Neural cell (in vitro differentiated cells): ENCODE data around the gene TRIO. TPM values are rescaled to one million over a fixed set of nuclear protein-coding genes. Genes with fewer than 3 reads are reported as not detected.

ENCODE experiments used
- H2AFZ ChIP-seq: fragments of 200-600, 300-800 bp; sonication (generic), shearing (Covaris generic); 2 replicates; pipeline ENCODE4 v1.6.0; 2014; ENCODE audit warnings: low read depth, mild to moderate bottlenecking, antibody characterized with exemption, low read length, moderate library complexity
- H3F3A ChIP-seq: fragments of 200-600 bp; shearing (Covaris generic); 2 replicates; pipeline ENCODE4 v1.6.1; 2016; ENCODE audit warnings: mild to moderate bottlenecking, moderate library complexity, mixed read lengths, antibody characterized with exemption, low read length; ENCODE audit not compliant: insufficient read depth, poor library complexity, severe bottlenecking
- H3K27ac ChIP-seq: fragments of 200-600, 300-800 bp; sonication (generic), shearing (Covaris generic); 2 replicates; pipeline ENCODE4 v1.5.1; 2014; ENCODE audit warnings: mild to moderate bottlenecking, low read length, moderate library complexity
- H3K27me3 ChIP-seq: fragments of 300-800, 200-600 bp; sonication (generic), shearing (Covaris generic); 2 replicates; pipeline ENCODE4 v1.6.0; 2014; ENCODE audit warnings: mild to moderate bottlenecking, low read depth, low read length, moderate library complexity; ENCODE audit not compliant: insufficient read depth
- H3K36me3 ChIP-seq: fragments of 300-800, 200-600 bp; sonication (generic), shearing (Covaris generic); 2 replicates; pipeline ENCODE4 v1.5.1; 2014; ENCODE audit warnings: mild to moderate bottlenecking, antibody characterized with exemption, low read length, moderate library complexity; ENCODE audit not compliant: insufficient read depth
- H3K4me2 ChIP-seq: fragments of 300-800, 200-600 bp; sonication (generic), shearing (Covaris generic); 2 replicates; pipeline ENCODE4 v1.6.0; 2014; ENCODE audit warnings: mild to moderate bottlenecking, low read length
- H3K4me3 ChIP-seq: fragments of 300-800, 200-600 bp; sonication (generic), shearing (Covaris generic); 2 replicates; pipeline ENCODE4 v1.5.1; 2014; ENCODE audit warnings: mild to moderate bottlenecking, low read length, moderate library complexity
- H3K79me2 ChIP-seq: fragments of 200-600 bp; shearing (Covaris generic); replicated peaks from 2 replicates; pipeline ENCODE4 v1.6.0; 2014; ENCODE audit warnings: mild to moderate bottlenecking, low read length, moderate library complexity; ENCODE audit not compliant: insufficient read depth
- H3K9ac ChIP-seq: fragments of 300-800, 200-600 bp; sonication (generic), shearing (Covaris generic); 2 replicates; pipeline ENCODE4 v1.6.1; 2016; ENCODE audit warnings: mild to moderate bottlenecking, low read length, mixed read lengths
- H3K9me2 ChIP-seq: fragments of 200-600 bp; shearing (Covaris generic); 2 replicates; pipeline ENCODE4 v1.6.1; 2016; ENCODE audit warnings: mild to moderate bottlenecking, low read length, mixed read lengths; ENCODE audit not compliant: insufficient read depth
- H3K9me3 ChIP-seq: fragments of 200-600, 300-800 bp; sonication (generic), shearing (Covaris generic); 2 replicates; pipeline ENCODE4 v1.6.1; 2016; ENCODE audit warnings: mild to moderate bottlenecking, mixed run types, low read length, moderate library complexity, mixed read lengths
- H4K20me1 ChIP-seq: fragments of 200-600 bp; shearing (Covaris generic); 2 replicates; pipeline ENCODE4 v1.6.1; 2016; ENCODE audit warnings: mild to moderate bottlenecking, mixed run types; ENCODE audit not compliant: insufficient read depth
- CTCF ChIP-seq: fragments of 450-650 bp; IDR thresholded peaks from 2 replicates; pipeline ENCODE4 v1.5.1; 2014; ENCODE audit warnings: antibody characterized with exemption, mild to moderate bottlenecking, moderate library complexity; ENCODE audit not compliant: poor library complexity, severe bottlenecking
- EP300 ChIP-seq: fragments of 450-650 bp; conservative IDR thresholded peaks from 2 replicates; pipeline ENCODE4 v1.6.1; 2014; ENCODE audit warnings: antibody characterized with exemption, mild to moderate bottlenecking, moderate library complexity; ENCODE audit not compliant: poor library complexity, severe bottlenecking
- EZH2 ChIP-seq: fragments of 200-600, 300-800 bp; shearing (Covaris generic), sonication (generic); IDR thresholded peaks from 2 replicates; pipeline ENCODE4 v1.6.1; 2014; ENCODE audit warnings: antibody characterized with exemption, low read length, borderline replicate concordance, mild to moderate bottlenecking; ENCODE audit not compliant: insufficient read depth, poor library complexity, severe bottlenecking
- MXI1 ChIP-seq: fragments of 450-650 bp; conservative IDR thresholded peaks from 2 replicates; pipeline ENCODE4 v1.6.1; 2014; ENCODE audit warnings: antibody characterized with exemption, mild to moderate bottlenecking; ENCODE audit not compliant: poor library complexity, severe bottlenecking
- POLR2AphosphoS5 ChIP-seq: IDR thresholded peaks from 2 replicates; pipeline ENCODE4 v1.6.1; 2012
- RAD21 ChIP-seq: fragments of 450-650 bp; conservative IDR thresholded peaks from 2 replicates; pipeline ENCODE4 v1.6.1; 2014; ENCODE audit warnings: antibody characterized with exemption, mild to moderate bottlenecking, moderate library complexity
- REST ChIP-seq: IDR thresholded peaks from 2 replicates; pipeline ENCODE4 v1.6.1; 2012; ENCODE audit warnings: borderline replicate concordance
- SMC3 ChIP-seq: fragments of 450-650 bp; conservative IDR thresholded peaks from 2 replicates; pipeline ENCODE4 v1.6.1; 2014; ENCODE audit warnings: antibody characterized with exemption, mild to moderate bottlenecking, moderate library complexity; ENCODE audit not compliant: poor library complexity
- TAF1 ChIP-seq: IDR thresholded peaks from 2 replicates; pipeline ENCODE4 v1.6.1; 2012; ENCODE audit warnings: low read depth
- polyA plus RNA-seq: library from polyadenylated mRNA; depleted of rRNA; stranded (reverse); fragments of >200 nt; gene quantifications from 2 replicates; pipeline ENCODE4 v1.2.3, GENCODE V29; 2014

The TRIO gene
- polyA plus RNA-seq, 1 donor from 2014 or later: 168 TPM

GRCh38 chr5:14242871-14243383 is 99.8 kb downstream of the TRIO start:
- no peak overlapping the region for H3K4me2 ChIP-seq
- H3K36me3 ChIP-seq: no peaks in the 10 kb centered on the region
- H3F3A ChIP-seq: no peaks in the 10 kb centered on the region
- peaks cover 96% of the 10 kb centered on the region for H3K79me2 ChIP-seq
- H3K4me3 ChIP-seq: no peak overlapping the region
- no peaks in the 10 kb centered on the region for H3K27me3 ChIP-seq
- H2AFZ ChIP-seq: no peak overlapping the region
- H3K27ac ChIP-seq: no peak overlapping the region
- TF ChIP-seq RAD21: no peak
- TF ChIP-seq MXI1: no peak
- TF ChIP-seq POLR2AphosphoS5: no peak
- no peak for TF ChIP-seq REST
- no peak for TF ChIP-seq EP300
- no peak for TF ChIP-seq TAF1
- no peak for TF ChIP-seq CTCF
- no peak for TF ChIP-seq SMC3
- TF ChIP-seq EZH2: no peak
- H4K20me1 ChIP-seq: no peaks in the 10 kb centered on the region
- H3K9ac ChIP-seq: no peak overlapping the region
- no peaks in the 10 kb centered on the region for H3K9me3 ChIP-seq
- no peaks in the 10 kb centered on the region for H3K9me2 ChIP-seq

- Histone ChIP-seq H3K9me3 (no peaks in the 10 kb centered on the region), H3F3A (peaks cover 5% of the 10 kb centered on the region), H2AFZ (no peak overlapping the region), H3K79me2 (peaks cover 96% of the 10 kb centered on the region), H3K36me3 (no peaks in the 10 kb centered on the region), H3K9ac (no peak overlapping the region), H4K20me1 (no peaks in the 10 kb centered on the region), H3K4me3 (no peak overlapping the region), H3K27ac (no peak overlapping the region), H3K27me3 (no peaks in the 10 kb centered on the region), H3K4me2 (no peak overlapping the region), H3K9me2 (no peaks in the 10 kb centered on the region)
- TF ChIP-seq CTCF (no peak), POLR2AphosphoS5 (no peak), REST (no peak), RAD21 (no peak), EZH2 (no peak), MXI1 (no peak), SMC3 (no peak), TAF1 (no peak), EP300 (no peak)
These were observed 100.6 kb downstream of the TRIO start for GRCh38 chr5:14243766-14244165.
